Tracheal epithelial cell (primary cell): ENCODE measurements around the gene PPAN. TPM values are rescaled to one million over a fixed set of nuclear protein-coding genes. Genes with fewer than 3 reads are reported as not detected.

Source experiments
- total RNA-seq: library from RNA; depleted of rRNA; stranded (reverse); fragments of >200 nt; gene quantifications from 2 replicates; pipeline ENCODE4 v1.2.1, GENCODE V29; 2014

PPAN gene, protein sequence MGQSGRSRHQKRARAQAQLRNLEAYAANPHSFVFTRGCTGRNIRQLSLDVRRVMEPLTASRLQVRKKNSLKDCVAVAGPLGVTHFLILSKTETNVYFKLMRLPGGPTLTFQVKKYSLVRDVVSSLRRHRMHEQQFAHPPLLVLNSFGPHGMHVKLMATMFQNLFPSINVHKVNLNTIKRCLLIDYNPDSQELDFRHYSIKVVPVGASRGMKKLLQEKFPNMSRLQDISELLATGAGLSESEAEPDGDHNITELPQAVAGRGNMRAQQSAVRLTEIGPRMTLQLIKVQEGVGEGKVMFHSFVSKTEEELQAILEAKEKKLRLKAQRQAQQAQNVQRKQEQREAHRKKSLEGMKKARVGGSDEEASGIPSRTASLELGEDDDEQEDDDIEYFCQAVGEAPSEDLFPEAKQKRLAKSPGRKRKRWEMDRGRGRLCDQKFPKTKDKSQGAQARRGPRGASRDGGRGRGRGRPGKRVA
- total RNA-seq = 27.3 and 48.0 TPM in 2 replicates

DNA sequence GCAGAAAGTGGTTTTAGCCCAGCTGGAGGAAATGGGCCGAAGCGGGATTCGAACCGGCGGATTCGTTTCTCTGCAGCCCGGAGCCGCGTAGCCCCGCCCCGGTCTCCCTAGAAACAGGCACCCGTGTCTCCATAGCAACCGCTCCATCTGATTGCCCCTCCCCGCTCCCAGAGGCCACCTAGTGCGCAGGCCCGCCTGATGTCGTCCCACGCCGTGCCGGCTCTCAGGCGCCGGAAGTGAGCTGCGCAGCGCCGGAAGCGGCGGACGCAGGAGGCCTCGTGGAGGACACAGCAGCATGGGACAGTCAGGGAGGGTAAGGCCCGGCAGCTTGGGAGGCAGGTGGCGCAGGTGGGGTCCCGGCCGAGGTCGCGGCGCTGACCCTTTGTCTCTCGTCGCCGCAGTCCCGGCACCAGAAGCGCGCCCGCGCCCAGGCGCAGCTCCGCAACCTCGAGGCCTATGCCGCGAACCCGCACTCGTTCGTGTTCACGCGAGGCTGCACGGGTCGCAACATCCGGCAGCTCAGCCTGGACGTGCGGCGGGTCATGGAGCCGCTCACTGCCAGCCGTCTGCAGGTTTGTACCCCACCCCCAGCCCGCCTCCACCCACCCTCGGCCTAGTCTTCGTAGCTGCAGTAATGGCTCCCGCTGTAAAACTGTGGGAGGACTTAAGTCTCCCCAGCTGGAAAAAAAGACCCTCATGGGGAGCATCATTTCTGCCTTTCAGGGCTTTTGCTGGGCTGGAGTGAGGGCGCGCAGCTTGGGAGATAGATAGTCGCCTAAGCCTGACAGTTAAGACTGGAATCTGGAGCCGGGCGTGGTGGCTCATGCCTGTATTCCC lies at the start of gene PPAN:
TSS of gene PPAN (plus strand) at position 263 of the 837 bp plus-strand sequence. CDS start at position 296, 33 bp downstream.

DNA sequence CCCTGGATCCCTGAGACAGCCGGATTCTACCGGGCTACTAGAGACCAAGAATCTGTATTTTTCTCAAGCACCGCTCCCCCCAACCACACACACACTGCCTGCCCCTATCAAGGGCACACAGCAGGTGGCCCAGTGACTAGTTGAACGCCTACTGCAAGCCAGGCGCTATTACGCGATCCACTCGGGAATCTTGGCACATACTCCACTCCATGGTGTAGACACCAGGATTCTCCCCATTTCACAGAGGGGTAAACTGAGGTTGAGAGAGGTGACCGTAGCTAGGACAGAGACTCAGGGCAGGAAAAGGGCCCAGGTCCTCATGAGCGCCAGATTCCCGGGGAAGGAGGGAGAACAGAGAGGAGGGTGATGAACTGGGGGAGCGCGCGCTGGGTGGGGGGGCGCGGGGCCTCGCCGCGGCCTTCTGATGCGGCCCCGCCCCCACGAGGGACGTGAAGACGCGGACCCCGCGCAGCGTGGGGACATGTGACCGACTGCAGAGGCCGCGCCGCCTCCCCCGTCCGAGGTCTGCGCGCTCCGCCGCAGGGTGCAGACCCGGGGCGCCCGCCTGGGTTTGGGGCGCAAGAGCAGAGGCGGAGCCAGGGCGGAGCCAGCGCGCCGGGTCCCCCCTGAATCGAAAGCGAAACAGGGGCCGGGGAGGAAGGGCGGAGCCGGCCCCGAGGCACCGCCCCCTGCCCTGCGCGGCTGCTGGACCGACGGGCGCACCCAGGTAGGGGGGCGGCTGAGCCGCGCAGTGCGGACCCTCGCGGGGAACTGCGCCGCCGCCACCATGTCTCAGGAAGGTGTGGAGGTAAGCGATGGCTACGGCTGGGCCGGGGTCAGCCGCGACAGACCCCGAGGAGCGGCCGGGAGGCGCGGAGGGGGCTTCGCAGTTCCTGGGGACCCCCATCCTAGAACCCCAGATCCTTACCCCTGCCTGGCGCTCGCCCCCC lies 20.2 kb upstream of the PPAN start, which contains the start of gene SHFL:
TSS of gene SHFL (plus strand) at position 677 of the 950 bp plus-strand sequence. CDS start at position 788, 111 bp downstream.

DNA sequence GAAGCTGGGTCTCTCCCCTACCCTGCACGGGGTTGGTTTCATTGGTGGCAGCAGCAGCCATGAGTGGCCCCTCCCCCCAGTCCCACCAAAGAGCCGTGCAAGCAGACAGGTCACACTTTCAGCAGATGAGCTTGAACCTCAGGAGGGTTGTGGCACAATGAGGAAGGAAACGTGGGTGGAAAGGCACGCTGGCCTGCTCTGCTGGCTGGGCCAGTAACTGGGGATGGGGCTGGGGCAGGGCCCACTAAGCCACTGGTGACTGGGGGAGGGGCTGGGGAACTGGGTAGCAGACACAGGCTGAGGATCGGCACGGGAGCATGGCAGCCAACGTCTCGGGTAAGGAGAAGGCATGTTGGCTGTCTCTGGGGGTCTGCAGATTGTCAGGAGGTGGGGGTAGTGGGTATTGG lies 5.2 kb downstream of the PPAN start, which contains the start of gene P2RY11:
TSS of gene P2RY11 (plus strand) at position 289 of the 407 bp plus-strand sequence. CDS start at position 318, 29 bp downstream.

Other genes with a start within 250 kb of the PPAN start
- gene OLFM2, start 169.8 kb upstream of the PPAN start, total RNA-seq = 1.1 and 24.3 TPM in 2 replicates
- gene COL5A3, start 95.9 kb upstream of the PPAN start, total RNA-seq = 1.2 TPM in 1 of 2 replicates, not detected in the other
- gene RDH8, start 92.9 kb upstream of the PPAN start, total RNA-seq = not detected in 2 replicates
- 4.5 and 15.2 TPM in 2 replicates for gene SHFL, start 20.0 kb upstream of the PPAN start, total RNA-seq
- gene ANGPTL6, start 3.7 kb upstream of the PPAN start, total RNA-seq = not detected in 2 replicates
- 1.7 and 1.9 TPM in 2 replicates for gene P2RY11, start 5.3 kb downstream of the PPAN start, total RNA-seq
- 301 and 383 TPM in 2 replicates for gene EIF3G, start 13.5 kb downstream of the PPAN start, total RNA-seq
- gene DNMT1, start 88.6 kb downstream of the PPAN start, total RNA-seq = 12.8 and 19.3 TPM in 2 replicates
- gene S1PR2, start 125.0 kb downstream of the PPAN start, total RNA-seq = 1.1 and 2.7 TPM in 2 replicates
- 29.2 and 30.1 TPM in 2 replicates for gene MRPL4, start 145.9 kb downstream of the PPAN start, total RNA-seq
- 5.5 and 40.5 TPM in 2 replicates for gene ICAM1, start 164.8 kb downstream of the PPAN start, total RNA-seq
- gene ICAM4, start 180.6 kb downstream of the PPAN start, total RNA-seq = 32.3 and 40.3 TPM in 2 replicates
- gene ICAM5, start 183.6 kb downstream of the PPAN start, total RNA-seq = 13.2 and 32.0 TPM in 2 replicates
- 0.21 and 0.48 TPM in 2 replicates for gene ZGLP1, start 203.5 kb downstream of the PPAN start, total RNA-seq
- 23.6 and 28.6 TPM in 2 replicates for gene FDX2, start 209.7 kb downstream of the PPAN start, total RNA-seq
- gene RAVER1, start 227.2 kb downstream of the PPAN start, total RNA-seq = 7.7 and 8.5 TPM in 2 replicates
- gene ICAM3, start 233.3 kb downstream of the PPAN start, total RNA-seq = 3.4 and 4.1 TPM in 2 replicates